ENCODE results near the gene SFMBT1.

DNA sequence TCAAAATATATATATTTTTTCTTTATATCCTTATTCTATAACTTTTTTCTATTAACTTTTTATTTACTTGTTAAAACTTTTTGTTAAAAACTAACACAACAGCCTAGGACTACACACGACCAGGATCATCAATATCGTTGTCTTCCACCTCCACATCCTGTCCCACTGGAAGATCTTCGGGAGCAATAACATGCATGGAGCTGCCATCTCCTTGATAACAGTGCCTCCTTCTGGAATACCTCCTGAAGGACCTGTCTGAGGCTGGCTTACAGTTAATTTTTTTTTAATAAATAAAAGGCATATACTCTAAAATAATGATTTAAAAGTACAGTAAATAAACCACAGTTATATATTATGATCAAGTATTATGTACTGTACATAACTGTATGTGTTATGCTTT is 58.9 kb downstream of the SFMBT1 start:
- TF ChIP-seq, protein P1, sequence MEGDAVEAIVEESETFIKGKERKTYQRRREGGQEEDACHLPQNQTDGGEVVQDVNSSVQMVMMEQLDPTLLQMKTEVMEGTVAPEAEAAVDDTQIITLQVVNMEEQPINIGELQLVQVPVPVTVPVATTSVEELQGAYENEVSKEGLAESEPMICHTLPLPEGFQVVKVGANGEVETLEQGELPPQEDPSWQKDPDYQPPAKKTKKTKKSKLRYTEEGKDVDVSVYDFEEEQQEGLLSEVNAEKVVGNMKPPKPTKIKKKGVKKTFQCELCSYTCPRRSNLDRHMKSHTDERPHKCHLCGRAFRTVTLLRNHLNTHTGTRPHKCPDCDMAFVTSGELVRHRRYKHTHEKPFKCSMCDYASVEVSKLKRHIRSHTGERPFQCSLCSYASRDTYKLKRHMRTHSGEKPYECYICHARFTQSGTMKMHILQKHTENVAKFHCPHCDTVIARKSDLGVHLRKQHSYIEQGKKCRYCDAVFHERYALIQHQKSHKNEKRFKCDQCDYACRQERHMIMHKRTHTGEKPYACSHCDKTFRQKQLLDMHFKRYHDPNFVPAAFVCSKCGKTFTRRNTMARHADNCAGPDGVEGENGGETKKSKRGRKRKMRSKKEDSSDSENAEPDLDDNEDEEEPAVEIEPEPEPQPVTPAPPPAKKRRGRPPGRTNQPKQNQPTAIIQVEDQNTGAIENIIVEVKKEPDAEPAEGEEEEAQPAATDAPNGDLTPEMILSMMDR (IDR thresholded peaks at IDR 0.05; ENCODE audit: insufficient read depth, low read length, poor library complexity, severe bottlenecking): no peak
- TF ChIP-seq EZH2phosphoT487 (conservative IDR thresholded peaks at IDR 0.05; ENCODE audit: low read length): no peak

Measured in SU-DHL-6 (cell line).